ENCODE results near the gene SYT2.

- no peak for TF ChIP-seq RCOR1 (IDR thresholded peaks at IDR 0.05; ENCODE audit: borderline replicate concordance in 1 of 2, low read depth in 2 of 2, low read length in 2 of 2)
- no peak for TF ChIP-seq POLR2AphosphoS2 (IDR thresholded peaks at IDR 0.05; ENCODE audit: low read length)
Measured at GRCh38 chr1:202615501-202616354, 94.5 kb downstream of the SYT2 start.
